GM13976 (cell line): Measurements from ENCODE around the gene CEP20.

Source experiments
- DNase-seq: peaks from one replicate; pipeline ENCODE4 v3.0.0; 2012; ENCODE audit warnings: low spot score
- CTCF ChIP-seq: IDR thresholded peaks from 2 replicates; pipeline ENCODE4 v1.5.1; 2012; ENCODE audit warnings: borderline replicate concordance, mild to moderate bottlenecking; ENCODE audit not compliant: insufficient read depth; ENCODE audit errors: extremely low read depth, missing control alignments, control extremely low read depth
- in situ Hi-C: fragments of 300-500 bp; cut with MboI; formaldehyde crosslinking; loops from one replicate; pipeline ENCODE4 v1.12.0; 2022; ENCODE audit warnings: low sequenced_read_pairs, mixed read lengths, inconsistent platforms; ENCODE audit not compliant: unreplicated experiment

The CEP20 gene

GRCh38 chr16:15827709-15828343 lies 60.6 kb downstream of the CEP20 start:
- no peak for TF ChIP-seq CTCF
- in situ Hi-C loops, result no loop called here
- DNase-seq, result no peak

- in situ Hi-C loops, result no loop called here
- no peak for DNase-seq
- no peak for TF ChIP-seq CTCF
Observed at GRCh38 chr16:15827299-15827698, 61.1 kb downstream of the CEP20 start.

GRCh38 chr16:15825750-15826305 lies 62.6 kb downstream of the CEP20 start:
- no peak for TF ChIP-seq CTCF
- in situ Hi-C loops, result no loop called here

GRCh38 chr16:15822957-15823356 lies 65.4 kb downstream of the CEP20 start:
- TF ChIP-seq CTCF, result no peak
- in situ Hi-C loops, result loop anchor here (25.0 kb wide), 1 partner anchor 989 kb away; no protein-coding TSS in a partner anchor
- DNase-seq, result no peak

More at GRCh38 chr16:15825750-15826305, 62.6 kb downstream of the CEP20 start:
- DNase-seq, result no peak

- in situ Hi-C loops, result loop anchor here (25.0 kb wide), 1 partner anchor 991 kb away; no protein-coding TSS in a partner anchor
- no peak for TF ChIP-seq CTCF
- no peak for DNase-seq
Observed at GRCh38 chr16:15820837-15821236, 67.6 kb downstream of the CEP20 start.

GRCh38 chr16:15819046-15819445 lies 69.4 kb downstream of the CEP20 start:
- no peak for TF ChIP-seq CTCF
- in situ Hi-C loops, result loop anchor here (10.0 to 25.0 kb wide), 2 partner anchors 64 to 993 kb away; no protein-coding TSS in a partner anchor
- DNase-seq, result no peak
